ENCODE data around the gene TAP2.
"Not testable (repeated sequence)": the region's sequence is repeated elsewhere in the genome, so short reads cannot be mapped to it uniquely, and the experiment has no call there.

TAP2 gene

GRCh38 chr6:32814145-32814544 is 24.4 kb downstream of the TAP2 start:
- CTCF ChIA-PET = interaction anchor here (0.6 to 2.6 kb wide), 4 partner anchors 17 to 55 kb away, joined by 3 to 13 read pairs (median 4); partner anchors contain the start of gene TAP2
- TF ChIP-seq CTCF (IDR thresholded peaks at IDR 0.05; ENCODE audit: insufficient read depth, low read length, missing control alignments) = no peak
- DNase-seq (ENCODE audit: low read depth, low spot score) = no peak
- POLR2A ChIA-PET = no interaction called here
- no peak overlapping the region for H3K4me3 ChIP-seq (ENCODE audit: low read depth, low read length)

- CTCF ChIA-PET = interaction anchor here (1.5 to 3.4 kb wide), 4 partner anchors 12 to 59 kb away, joined by 6 to 16 read pairs (median 8); partner anchors contain the start of gene TAP2
- POLR2A ChIA-PET = no interaction called here
Measured at GRCh38 chr6:32809171-32809570, 29.4 kb downstream of the TAP2 start.

GRCh38 chr6:32807020-32807580 is 31.4 kb downstream of the TAP2 start:
- no peak overlapping the region for H3K4me3 ChIP-seq (ENCODE audit: low read depth, low read length)
- POLR2A ChIA-PET = no interaction called here
- CTCF ChIA-PET = interaction anchor here (1.0 to 3.4 kb wide), 3 partner anchors 10 to 394 kb away, joined by 3 to 16 read pairs (median 11); no protein-coding TSS in a partner anchor
- DNase-seq (ENCODE audit: low read depth, low spot score) = no peak
- TF ChIP-seq CTCF (IDR thresholded peaks at IDR 0.05; ENCODE audit: insufficient read depth, low read length, missing control alignments) = no peak

More at GRCh38 chr6:32809171-32809570, 29.4 kb downstream of the TAP2 start:
- H3K4me3 ChIP-seq (ENCODE audit: low read depth, low read length) = no peak overlapping the region
- no peak for DNase-seq (ENCODE audit: low read depth, low spot score)
- no peak for TF ChIP-seq CTCF (IDR thresholded peaks at IDR 0.05; ENCODE audit: insufficient read depth, low read length, missing control alignments)

- CTCF ChIA-PET = interaction anchor here (0.8 to 1.9 kb wide), 2 partner anchors 10 to 392 kb away, joined by 3 to 7 read pairs; no protein-coding TSS in a partner anchor
- DNase-seq (ENCODE audit: low read depth, low spot score); POLR2A ChIA-PET; H3K4me3 ChIP-seq (ENCODE audit: low read depth, low read length): not testable (repeated sequence)
Measured at GRCh38 chr6:32805404-32805803, 33.1 kb downstream of the TAP2 start.

GRCh38 chr6:32803416-32803815 is 35.1 kb downstream of the TAP2 start:
- DNase-seq (ENCODE audit: low read depth, low spot score) = no peak
- H3K4me3 ChIP-seq (ENCODE audit: low read depth, low read length) = no peak overlapping the region
- CTCF ChIA-PET = interaction anchor here (1.2 to 1.3 kb wide), 2 partner anchors 10 to 389 kb away, joined by 3 to 4 read pairs; no protein-coding TSS in a partner anchor
- POLR2A ChIA-PET = no interaction called here
- TF ChIP-seq CTCF (IDR thresholded peaks at IDR 0.05; ENCODE audit: insufficient read depth, low read length, missing control alignments) = no peak

- TF ChIP-seq CTCF (IDR thresholded peaks at IDR 0.05; ENCODE audit: insufficient read depth, low read length, missing control alignments) = no peak
- DNase-seq (ENCODE audit: low read depth, low spot score) = no peak
- ChIA-PET POLR2A (no interaction called here), CTCF (interaction anchor here (0.6 to 6.1 kb wide), 10 partner anchors 11 to 554 kb away, joined by 3 to 69 read pairs (median 4); partner anchors contain the start of gene TAP2)
- no peak overlapping the region for H3K4me3 ChIP-seq (ENCODE audit: low read depth, low read length)
Measured at GRCh38 chr6:32799740-32800139, 38.8 kb downstream of the TAP2 start.

GRCh38 chr6:32799168-32799567 is 39.4 kb downstream of the TAP2 start:
- no peak overlapping the region for H3K4me3 ChIP-seq (ENCODE audit: low read depth, low read length)
- POLR2A ChIA-PET = no interaction called here
- DNase-seq (ENCODE audit: low read depth, low spot score) = no peak
- TF ChIP-seq CTCF (IDR thresholded peaks at IDR 0.05; ENCODE audit: insufficient read depth, low read length, missing control alignments) = no peak
- CTCF ChIA-PET = interaction anchor here (0.6 to 6.1 kb wide), 10 partner anchors 10 to 554 kb away, joined by 3 to 69 read pairs (median 4); partner anchors contain the start of gene TAP2

All from AG04449 (cell line).